ENCODE measurements around the gene SEL1L2.

Gene SEL1L2

DNA sequence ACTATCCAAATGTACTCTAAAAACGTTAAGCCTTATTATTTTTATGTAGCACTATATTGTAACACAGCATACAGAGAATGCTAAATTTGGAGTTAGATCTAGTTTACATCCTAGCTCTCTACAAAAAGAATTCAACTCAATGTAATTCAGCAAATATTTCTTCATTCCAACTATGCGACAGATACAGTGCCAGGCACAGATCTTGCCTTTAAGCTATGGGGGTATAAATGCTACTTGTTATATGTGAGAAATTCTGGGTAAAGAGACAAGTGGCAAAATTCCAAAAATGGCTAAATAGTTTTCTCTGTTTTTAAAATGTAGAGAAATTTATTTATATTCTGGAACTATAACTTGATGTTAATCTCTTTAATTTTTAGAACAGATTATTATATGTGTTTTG, 63.2 kb downstream of the SEL1L2 start:
- DNase-seq, result no peak

DNA sequence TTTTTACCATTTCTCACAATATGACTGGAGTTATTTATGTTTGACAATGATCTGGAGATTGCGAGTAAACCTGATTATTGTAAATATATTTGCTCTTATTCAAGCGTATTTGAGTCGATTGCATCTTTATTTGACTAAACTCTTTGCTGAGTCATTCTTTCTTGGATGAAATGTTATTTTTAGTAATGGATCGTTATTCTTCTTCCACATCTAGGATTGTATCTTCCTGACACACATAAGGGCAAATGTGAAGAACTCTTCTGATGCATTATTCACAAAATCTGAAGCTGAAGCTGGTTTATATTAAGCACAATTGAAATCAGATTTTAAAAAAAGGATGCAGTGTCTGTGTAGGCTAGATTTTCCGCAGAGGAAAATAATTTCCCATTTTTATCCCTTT, 68.2 kb downstream of the SEL1L2 start:
- no peak for DNase-seq

DNA sequence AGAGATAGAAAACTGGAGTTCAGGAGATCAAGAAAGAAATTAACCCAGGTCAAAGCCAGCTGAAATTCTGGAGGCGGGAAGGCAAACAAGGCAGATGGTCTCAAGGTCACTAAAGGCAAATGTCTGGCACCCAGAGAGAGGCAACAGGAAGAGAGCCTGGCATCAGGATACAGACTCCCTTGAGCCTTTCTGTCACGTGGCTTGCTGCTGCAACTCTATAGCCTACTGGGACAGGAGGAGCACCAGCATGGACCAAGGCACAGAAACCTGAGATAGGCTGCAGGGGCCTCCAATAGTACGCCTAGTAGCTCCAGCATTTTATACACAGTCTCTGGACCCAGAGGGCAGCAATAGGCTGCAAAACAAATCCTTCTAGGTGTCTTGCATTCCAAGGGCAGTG, 75.1 kb downstream of the SEL1L2 start:
- DNase-seq, result no peak

DNA sequence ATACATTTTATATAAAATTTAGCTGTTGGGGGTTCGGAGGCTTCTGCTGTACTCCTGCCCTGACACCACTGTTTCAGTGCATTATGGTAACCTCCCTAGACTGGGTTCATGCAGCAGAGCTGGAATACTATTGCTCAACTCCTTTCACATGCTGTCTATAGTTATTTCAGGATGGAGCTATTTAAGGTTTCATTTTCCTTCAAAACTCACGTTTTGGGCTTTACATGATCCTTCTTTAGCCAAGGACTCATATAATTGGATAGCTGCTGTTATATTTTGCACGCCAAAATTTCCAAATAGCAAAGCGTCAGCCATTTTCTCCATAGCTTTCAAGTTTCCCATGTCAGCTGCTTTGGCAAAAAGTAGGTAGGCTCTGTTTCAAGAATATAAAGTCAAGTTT, 76.8 kb downstream of the SEL1L2 start:
- DNase-seq, result no peak

DNA sequence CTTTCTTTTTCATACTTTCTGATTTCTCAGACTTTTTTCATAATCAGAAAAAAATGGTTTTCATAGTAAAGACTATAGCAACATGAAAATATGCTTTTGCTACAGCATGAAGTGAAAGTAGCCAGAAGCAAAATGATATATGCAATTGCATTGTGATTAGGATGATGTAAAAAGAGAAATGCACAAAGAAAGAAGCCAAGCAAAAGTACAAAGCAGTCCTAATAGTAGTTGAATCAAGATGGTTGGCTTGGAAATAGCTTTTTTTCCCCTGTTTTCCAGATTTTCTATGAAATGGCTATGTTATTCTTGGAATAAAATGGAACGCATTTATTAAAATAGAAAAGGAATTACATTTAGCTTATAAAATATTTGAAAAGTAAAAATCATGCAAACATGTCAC, 77.3 kb downstream of the SEL1L2 start:
- no peak for DNase-seq

DNA sequence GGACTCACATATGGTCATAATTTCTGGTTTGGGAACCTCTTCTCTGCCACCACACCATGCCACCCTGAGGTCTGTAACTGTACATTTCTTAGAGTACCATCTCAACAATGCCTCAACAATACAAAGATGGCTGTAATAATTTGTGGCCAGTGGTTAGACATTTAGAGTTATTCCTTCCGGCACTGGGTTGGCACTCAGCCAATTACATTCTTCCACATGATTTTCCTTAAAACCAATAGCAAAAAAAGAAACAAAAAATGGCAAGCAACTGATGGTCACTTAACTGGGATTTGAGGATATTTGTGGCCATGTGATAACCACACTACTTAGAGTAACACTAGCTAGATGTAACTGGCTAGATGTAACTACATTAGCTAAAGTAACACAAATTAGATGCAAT, 79.9 kb downstream of the SEL1L2 start:
- DNase-seq, result no peak

DNA sequence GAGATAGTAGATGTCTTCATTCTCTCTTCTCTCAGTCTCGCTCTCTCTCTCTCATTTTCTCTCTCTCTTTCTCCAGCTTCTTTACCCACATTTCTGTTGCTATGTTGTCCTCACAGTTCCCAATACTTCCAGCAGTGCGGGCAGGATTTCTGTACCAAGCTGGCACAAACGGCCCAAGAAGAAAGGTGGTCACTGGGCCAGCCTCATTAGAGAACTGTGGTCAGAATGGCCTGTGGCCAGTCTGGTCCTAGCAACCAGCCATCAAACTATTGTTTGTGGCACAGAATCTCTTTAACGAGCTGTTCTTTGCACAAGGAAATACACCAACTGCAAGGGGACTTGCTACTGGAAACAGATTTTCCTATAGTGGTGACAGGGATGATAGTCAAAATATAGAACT, 81.3 kb downstream of the SEL1L2 start:
- DNase-seq, result no peak

DNA sequence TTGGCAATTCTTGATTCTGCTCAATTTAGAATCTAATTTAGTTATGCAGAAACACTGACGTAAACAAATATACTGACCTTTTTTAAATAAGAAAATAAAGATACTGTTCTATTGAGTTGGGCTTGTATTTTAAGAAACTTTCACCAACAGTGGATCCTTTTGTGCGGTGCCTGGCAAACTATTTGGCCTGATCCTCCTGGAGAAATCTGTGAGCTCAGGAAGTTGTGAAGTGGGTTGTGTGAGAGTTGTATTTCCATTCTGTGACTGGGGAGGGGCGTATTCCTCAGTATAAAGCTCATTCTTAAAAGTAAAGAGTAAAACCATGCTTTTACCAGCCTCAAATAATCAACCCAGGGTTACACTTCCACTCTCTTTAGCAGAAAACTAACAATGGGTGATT, 85.6 kb downstream of the SEL1L2 start:
- DNase-seq, result no peak

DNA sequence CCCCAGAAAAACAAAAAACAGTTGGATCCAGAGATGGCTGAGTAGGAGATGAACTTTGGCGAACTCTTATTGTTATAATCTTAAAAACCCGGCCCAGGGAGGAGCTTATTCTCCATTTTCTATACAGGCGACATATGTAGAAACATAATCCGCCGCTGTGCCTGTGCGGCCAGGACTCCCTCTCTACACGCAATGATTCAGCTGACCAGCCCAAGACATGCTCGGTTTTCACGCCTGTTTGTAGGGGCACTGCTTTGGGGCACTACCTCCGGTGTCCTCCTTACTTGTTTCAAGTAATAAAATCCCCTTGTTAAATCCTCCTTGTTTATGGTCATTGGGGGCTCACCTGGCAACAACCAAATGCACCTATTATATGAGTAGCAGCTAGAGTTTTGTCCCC, 89.9 kb downstream of the SEL1L2 start:
- no peak for DNase-seq

DNA sequence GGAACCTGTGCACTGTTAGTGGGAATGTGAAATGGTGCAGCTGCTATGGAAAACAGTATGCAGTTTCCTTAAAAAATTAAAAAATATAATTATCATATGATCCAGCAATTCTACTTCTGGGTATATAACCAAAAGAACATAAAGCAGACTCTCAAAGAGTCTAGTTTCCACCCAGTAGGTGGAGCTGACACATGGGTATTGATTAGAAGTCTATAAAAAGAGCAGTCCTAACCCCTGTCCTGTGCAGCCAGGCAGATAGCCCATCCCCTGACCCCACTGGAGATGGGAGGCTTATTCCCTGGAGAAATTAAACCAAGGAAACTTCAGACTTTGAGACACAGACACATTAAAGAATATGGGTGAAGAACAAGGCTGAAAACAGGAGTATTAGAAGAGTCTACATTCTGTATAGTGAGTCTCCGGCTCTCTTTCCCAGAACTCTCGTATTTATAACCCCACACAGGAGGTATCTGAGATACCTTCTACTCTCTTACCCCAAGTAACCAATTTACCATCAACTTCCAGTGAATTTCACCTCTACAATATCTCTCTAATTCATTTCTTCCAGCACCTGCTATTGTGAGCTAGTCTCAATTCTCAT, 92.3 kb downstream of the SEL1L2 start:
- DNase-seq, result no peak

DNA sequence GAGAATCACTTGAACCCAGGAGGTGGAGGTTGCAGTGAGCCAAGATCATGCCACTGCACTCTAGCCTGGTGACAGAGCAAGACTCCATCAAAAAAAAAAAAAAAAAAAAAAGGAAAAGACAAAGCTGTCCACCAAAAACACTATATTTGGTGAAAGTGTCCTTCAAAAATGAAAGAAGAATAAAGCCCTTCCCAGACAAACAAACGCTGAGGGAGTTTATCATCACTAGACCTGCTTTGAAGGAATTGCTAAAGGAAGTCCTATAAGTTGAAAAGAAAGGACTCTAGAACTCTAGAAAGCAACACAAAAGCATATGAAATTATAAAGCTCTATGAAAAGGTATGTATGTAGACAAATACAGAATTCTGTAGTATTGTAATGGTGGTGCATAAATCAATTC, 98.8 kb downstream of the SEL1L2 start:
- no peak for DNase-seq

DNA sequence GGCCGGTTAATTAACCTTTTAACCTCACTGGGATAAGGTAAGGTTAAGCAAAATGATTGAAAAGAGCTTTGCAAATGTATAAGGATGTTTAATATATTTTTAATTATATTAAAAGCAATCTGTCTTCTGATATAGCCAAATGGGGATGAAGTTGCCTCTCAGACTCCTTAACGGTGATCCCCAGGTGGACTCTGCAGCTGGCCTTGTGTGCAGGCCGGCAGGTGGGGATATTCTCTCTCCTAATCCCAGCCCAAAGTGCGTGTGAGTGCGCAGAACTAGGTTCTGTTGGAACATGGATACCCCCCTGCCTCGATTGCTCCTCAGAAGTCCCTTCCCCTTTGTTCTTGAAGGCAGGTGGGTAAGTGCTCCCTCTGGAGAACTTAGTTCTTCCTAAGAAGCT, 105.6 kb downstream of the SEL1L2 start:
- DNase-seq, result no peak

DNA sequence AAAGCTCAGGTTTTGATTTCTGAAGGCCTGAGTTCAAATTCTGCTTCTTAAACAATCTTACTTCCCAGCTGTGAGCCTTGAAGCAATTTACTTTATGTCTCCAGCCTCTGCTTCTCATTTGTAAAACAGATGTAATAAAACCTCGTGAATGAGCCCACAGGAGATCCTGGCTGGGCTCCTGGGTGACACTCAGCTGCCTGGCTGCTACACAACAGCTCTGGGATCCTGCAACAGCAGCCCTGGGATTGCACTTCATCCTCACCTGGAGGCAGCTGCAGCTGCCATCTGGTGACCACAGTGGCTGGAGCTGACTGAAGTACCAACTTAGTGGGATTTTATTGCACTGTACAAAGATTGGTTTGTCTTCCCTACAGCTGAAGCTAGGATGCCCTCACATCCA, 107.0 kb downstream of the SEL1L2 start:
- peak; percentile 17 for DNase-seq

DNA sequence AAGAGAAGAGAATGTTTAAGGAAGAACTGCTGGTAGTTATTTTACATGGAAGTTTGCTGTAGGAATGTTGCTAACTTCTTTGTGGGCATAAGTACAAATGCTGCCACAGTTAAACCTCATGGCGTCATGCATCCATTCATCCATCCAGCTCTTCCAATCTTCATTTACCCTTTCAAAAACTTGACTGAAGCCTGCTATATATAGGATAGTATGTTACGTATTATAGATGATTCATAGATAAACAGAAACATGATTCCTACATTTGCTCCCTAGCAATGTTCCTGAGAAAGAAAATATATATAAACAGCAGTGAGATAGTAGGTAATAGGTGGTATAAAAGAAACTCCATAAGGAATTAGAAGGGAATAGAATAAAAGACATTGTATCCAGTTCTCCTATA, 111.8 kb downstream of the SEL1L2 start:
- no peak for DNase-seq

DNA sequence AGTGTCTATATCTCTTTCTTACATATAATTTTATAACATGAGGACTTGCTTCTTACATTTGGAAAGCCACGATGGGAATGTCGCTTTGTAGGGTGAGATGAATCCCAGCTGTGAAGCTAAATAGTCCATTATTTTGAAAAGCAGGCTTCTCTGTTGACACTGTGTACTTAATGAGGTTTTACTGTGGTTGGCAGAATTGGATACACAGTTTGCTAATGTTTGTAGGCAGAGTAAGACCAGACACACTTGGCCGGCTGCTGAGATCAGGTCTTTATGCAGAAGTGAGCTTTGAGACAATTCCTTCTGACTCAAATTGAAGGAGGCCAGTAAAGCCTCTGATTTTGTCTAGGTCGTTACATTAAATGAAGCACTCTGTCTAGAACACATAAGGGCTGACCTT, 112.6 kb downstream of the SEL1L2 start:
- no peak for DNase-seq

DNA sequence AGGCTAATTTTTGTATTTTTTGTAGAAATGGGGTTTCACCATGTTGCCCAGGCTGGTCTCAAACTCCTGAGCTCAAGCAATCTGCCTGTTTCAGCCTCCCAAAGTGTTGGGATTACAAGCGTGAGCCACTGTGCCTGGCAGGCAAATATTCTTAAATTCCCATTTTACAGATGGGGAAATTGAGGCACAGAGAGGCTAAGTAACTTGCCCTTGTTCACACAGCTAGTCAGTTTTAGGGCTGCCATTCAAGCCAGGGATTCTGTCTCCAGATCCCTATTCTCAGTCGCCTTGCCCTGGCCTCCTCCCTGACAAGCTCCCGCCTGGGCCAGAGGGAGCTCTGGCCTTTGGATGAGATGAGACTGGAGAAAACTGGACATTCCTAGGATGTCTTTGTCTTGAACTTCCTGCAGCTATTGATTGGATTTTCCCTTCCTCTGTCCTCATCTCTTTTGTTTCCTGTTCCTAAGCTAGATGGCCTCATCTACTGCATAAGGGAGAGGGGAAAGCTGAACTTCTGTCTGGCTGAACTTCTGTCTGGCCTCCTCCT, 115.1 kb downstream of the SEL1L2 start:
- no peak for DNase-seq

DNA sequence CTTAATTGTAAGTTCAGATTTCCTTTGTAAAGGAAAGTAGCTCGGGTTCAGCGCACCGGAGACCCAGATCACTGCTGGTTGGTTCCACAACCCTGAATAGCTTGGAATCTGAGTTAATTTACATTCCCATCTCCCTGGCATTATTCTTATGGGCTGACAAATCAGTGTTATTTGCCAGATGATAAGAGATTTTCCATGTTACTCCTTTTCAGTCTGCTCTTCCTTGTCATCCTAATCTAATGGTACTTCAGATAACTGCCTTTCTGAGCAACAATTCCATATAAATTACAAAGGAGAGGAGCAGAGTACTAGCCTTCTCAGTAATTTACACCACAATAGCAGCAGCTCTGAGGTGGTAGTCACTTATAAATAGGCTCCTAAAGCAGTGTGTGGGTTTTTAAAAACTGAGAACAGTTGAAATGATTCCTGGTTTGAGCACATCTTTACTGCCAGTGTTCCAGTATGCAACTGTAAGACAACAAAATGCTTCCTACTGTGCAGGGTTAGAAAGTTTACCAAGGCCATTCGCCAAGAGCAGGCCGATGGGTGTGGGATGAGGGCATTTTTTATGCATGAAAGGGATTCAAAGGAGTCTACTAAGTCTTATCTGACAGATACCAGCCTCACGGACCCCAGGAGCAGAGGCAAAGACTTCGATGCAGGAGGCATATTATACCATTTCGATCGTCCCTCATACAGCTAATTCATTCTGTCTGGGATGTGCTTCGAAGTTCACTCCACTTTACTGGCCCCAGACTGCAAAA, 115.8 kb downstream of the SEL1L2 start:
- DNase-seq, result no peak

DNA sequence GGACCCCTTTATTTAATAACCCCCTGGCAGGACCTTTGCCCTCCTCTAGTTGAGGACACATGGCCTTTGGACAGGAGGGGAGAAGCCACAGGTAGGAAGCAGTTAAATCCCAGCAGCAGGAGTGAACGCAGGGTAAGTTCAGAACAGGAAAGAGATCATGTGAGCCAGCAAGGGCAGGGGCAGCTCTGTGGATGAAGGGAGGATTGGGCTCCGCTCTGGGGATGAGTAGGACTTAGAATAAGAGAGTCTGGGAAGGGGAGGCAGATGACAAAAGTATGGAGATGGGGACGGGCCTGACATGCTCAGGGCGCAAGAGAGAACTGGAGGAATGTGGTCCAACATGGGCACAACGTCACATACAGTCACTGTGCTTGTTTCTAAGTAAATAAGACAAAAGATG, 116.6 kb downstream of the SEL1L2 start:
- DNase-seq, result no peak

DNA sequence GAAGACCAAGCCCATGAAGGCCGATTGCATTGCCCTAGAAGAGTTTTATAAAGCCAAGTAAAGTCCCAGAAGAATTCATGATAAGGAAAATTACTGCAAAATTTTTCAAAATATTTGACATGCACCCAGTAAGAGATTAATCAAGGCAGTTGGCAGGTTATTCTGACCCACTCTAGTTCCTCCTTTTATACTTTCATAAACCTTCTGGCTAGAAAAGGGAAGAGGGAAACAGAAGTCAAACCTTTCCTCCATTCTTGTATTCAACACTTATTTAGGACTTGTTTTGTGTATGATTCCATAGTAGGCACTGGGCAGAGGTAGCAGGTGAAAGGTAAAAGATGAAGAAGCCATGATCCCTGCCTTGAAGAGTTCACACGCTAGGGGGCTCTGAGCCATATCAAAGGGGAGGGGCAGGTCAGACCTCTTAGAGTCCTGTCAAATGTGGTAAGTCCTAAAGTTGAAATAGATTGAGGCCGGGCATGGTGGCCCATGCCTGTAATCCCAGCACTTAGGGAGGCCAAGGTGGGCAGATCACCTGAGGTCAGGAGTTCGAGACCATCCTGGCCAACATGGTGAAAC, 120.2 kb downstream of the SEL1L2 start:
- DNase-seq, result no peak

DNA sequence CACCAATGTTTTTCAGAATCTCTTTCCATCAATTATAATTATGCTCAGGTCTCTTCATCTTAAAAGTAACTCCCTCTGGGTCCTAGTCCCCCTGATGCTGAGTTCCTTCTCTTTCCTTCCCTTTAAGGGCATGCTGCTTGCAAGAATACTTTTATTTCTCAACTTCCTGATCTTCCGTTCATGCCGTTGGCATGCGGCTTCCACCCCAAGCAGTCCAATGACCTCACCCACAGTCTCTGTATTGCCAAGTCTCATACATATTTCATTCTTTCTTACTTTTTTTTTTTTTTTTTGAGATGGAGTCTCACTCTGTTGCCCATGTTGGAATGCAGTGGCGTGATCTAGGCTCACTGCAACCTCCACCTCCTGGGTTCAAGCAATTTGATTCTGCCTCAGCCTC, 122.1 kb downstream of the SEL1L2 start:
- DNase-seq, result no peak

DNA sequence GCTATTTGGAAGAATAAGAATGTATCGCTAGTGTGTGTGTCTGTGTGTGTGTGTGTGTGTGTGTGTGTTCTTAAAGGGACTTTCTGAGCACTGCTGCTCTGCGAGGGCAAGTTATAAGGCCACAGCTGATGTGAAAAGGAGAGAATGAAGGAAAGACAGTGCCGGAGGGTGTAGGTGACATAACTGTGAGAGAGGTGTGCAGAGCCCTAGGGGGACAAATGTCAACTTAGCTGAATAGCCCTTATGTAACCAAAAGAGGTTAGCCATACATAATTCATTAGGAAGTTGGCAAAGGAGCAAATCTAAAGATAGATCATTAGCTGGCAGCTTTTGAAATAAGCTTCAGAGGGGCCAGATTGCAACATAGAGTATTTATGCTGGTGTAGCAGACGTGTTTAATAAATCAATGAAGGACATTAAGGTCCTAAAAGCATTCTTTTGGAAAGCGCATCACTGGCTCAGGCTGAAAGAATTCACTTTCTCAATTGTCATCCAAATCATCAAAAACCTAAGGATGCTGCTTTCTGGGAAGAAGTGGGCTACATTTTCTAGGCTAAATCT, 124.5 kb downstream of the SEL1L2 start:
- no peak for DNase-seq

DNA sequence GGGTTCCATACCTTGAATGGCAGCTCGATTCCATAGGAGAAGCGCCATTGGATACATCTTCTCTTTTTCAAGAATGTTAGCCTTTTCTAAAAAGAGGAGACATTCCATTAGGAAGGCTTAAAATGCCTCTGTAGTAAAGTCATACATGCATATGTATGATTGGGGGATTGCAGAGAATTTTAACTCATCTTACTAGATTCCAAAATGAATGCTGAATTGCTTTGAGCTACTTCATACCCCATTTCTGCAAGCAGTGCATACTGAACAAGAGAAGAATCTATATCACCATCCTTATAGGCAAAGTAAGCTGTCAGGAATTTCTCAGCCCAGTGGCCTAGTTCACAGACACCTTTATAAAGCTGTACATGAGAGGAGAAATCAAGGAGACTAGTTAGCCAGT, 125.3 kb downstream of the SEL1L2 start:
- DNase-seq, result no peak

DNA sequence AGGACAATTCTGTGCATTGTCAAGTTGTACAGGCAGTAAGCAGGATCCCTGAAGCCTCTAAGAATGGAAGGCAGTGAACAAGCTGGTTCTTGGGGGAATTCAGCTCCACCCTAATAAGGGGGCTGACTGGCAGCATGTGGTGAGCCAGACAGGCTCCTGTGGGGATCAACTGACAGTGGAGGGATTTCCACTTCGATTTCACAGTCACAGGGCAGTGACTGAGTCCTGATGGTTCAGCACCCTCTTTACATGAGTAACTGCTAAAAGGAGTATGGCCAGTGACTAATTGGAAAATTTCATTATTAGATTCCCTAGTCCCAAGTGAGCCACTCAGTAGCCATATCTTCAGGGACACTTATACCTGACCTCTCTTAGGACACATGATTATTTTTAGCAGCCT, 127.2 kb downstream of the SEL1L2 start:
- DNase-seq, result no peak

DNA sequence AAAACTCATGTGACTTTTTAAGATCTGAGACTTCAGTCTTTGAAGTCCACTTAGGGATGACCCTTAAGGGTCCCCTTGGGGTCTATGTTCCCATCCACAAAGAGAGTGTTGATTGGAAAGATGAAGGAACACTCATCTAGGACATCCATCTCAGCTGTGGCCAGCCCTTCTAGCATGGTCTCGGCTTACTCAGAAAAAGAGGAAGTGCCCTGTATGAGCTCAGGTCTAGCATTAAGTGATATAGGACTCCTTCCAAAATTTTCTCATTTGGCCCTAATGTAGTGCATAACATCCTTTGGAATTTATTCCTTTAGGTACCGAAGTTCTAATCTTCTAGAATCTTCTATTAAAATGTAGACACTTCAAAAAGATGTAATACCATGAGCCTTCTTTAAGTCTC, 128.2 kb downstream of the SEL1L2 start:
- no peak for DNase-seq

All from NCI-H187 treated with DMSO at 0.1 percent for 48 hours (cell line).